ENCODE results near the gene DENND10. TPM values are rescaled to one million over a fixed set of nuclear protein-coding genes. Genes with fewer than 3 reads are reported as not detected.

The DENND10 gene
- total and polyA plus RNA-seq, 2 experiments from 2014 or later = 41.4 to 41.8 TPM

DNA sequence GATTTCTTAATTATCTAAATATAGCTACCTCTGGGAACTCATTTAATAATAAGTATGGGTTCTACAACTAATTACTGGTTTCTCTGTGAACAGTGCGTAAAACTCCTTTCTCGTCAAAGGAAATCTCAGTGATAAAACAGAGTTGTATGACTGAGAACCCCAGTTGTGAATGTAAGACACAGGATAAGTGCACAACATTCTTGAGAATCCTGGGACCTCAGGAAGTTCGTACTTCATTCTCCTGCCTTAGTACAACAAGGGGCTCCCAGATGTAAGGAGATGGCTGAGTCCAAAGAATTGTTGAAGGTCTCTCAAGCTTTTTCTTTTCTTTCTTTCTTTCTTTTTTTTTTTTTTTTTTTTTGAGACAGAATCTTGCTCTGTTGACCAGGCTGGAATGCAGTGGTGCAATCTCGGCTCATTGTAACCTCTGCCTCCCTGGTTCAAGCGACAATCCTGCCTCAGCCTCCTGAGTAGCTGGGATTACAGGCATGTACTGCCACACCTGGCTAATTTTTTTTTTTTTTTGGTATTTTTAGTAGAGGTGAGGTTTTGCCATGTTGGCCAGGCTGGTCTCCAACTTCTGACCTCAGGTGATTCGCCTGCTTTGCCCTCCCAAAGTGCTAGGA lies 12.5 kb downstream of the DENND10 start (continued):
- TF ChIP-seq, protein P1, sequence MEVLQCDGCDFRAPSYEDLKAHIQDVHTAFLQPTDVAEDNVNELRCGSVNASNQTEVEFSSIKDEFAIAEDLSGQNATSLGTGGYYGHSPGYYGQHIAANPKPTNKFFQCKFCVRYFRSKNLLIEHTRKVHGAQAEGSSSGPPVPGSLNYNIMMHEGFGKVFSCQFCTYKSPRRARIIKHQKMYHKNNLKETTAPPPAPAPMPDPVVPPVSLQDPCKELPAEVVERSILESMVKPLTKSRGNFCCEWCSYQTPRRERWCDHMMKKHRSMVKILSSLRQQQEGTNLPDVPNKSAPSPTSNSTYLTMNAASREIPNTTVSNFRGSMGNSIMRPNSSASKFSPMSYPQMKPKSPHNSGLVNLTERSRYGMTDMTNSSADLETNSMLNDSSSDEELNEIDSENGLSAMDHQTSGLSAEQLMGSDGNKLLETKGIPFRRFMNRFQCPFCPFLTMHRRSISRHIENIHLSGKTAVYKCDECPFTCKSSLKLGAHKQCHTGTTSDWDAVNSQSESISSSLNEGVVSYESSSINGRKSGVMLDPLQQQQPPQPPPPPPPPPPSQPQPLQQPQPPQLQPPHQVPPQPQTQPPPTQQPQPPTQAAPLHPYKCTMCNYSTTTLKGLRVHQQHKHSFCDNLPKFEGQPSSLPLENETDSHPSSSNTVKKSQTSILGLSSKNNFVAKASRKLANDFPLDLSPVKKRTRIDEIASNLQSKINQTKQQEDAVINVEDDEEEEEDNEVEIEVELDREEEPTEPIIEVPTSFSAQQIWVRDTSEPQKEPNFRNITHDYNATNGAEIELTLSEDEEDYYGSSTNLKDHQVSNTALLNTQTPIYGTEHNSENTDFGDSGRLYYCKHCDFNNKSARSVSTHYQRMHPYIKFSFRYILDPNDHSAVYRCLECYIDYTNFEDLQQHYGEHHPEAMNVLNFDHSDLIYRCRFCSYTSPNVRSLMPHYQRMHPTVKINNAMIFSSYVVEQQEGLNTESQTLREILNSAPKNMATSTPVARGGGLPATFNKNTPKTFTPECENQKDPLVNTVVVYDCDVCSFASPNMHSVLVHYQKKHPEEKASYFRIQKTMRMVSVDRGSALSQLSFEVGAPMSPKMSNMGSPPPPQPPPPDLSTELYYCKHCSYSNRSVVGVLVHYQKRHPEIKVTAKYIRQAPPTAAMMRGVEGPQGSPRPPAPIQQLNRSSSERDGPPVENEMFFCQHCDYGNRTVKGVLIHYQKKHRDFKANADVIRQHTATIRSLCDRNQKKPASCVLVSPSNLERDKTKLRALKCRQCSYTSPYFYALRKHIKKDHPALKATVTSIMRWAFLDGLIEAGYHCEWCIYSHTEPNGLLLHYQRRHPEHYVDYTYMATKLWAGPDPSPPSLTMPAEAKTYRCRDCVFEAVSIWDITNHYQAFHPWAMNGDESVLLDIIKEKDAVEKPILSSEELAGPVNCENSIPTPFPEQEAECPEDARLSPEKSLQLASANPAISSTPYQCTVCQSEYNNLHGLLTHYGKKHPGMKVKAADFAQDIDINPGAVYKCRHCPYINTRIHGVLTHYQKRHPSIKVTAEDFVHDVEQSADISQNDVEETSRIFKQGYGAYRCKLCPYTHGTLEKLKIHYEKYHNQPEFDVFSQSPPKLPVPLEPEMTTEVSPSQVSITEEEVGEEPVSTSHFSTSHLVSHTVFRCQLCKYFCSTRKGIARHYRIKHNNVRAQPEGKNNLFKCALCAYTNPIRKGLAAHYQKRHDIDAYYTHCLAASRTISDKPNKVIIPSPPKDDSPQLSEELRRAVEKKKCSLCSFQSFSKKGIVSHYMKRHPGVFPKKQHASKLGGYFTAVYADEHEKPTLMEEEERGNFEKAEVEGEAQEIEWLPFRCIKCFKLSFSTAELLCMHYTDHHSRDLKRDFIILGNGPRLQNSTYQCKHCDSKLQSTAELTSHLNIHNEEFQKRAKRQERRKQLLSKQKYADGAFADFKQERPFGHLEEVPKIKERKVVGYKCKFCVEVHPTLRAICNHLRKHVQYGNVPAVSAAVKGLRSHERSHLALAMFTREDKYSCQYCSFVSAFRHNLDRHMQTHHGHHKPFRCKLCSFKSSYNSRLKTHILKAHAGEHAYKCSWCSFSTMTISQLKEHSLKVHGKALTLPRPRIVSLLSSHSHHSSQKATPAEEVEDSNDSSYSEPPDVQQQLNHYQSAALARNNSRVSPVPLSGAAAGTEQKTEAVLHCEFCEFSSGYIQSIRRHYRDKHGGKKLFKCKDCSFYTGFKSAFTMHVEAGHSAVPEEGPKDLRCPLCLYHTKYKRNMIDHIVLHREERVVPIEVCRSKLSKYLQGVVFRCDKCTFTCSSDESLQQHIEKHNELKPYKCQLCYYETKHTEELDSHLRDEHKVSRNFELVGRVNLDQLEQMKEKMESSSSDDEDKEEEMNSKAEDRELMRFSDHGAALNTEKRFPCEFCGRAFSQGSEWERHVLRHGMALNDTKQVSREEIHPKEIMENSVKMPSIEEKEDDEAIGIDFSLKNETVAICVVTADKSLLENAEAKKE (CRISPR knock-in tag; IDR thresholded peaks at IDR 0.05) = no peak
- TF ChIP-seq ZNF114 (CRISPR knock-in tag; IDR thresholded peaks at IDR 0.05) = no peak
- no peak for TF ChIP-seq JUNB (IDR thresholded peaks at IDR 0.05; ENCODE audit: unreplicated experiment)
- TF ChIP-seq NANOG (IDR thresholded peaks at IDR 0.05; ENCODE audit: borderline replicate concordance) = no peak
- TF ChIP-seq ETS1 (IDR thresholded peaks at IDR 0.05) = no peak
- TF ChIP-seq ZNF331 (CRISPR knock-in tag; IDR thresholded peaks at IDR 0.05; ENCODE audit: low read depth) = no peak
- TF ChIP-seq, protein P2, sequence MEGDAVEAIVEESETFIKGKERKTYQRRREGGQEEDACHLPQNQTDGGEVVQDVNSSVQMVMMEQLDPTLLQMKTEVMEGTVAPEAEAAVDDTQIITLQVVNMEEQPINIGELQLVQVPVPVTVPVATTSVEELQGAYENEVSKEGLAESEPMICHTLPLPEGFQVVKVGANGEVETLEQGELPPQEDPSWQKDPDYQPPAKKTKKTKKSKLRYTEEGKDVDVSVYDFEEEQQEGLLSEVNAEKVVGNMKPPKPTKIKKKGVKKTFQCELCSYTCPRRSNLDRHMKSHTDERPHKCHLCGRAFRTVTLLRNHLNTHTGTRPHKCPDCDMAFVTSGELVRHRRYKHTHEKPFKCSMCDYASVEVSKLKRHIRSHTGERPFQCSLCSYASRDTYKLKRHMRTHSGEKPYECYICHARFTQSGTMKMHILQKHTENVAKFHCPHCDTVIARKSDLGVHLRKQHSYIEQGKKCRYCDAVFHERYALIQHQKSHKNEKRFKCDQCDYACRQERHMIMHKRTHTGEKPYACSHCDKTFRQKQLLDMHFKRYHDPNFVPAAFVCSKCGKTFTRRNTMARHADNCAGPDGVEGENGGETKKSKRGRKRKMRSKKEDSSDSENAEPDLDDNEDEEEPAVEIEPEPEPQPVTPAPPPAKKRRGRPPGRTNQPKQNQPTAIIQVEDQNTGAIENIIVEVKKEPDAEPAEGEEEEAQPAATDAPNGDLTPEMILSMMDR (conservative IDR thresholded peaks at IDR 0.05; ENCODE audit: low read depth in 2 of 2) = no peak

Data from GM23338 (cell line).